GM15510 (cell line): Measurements from ENCODE around the gene CYP3A7.

Source experiments
- POLR2A ChIP-seq: IDR thresholded peaks from 3 replicates; pipeline ENCODE4 v1.6.1; 2011; ENCODE audit warnings: borderline replicate concordance; ENCODE audit not compliant: insufficient read length; ENCODE audit errors: extremely low read depth

CYP3A7 gene

DNA sequence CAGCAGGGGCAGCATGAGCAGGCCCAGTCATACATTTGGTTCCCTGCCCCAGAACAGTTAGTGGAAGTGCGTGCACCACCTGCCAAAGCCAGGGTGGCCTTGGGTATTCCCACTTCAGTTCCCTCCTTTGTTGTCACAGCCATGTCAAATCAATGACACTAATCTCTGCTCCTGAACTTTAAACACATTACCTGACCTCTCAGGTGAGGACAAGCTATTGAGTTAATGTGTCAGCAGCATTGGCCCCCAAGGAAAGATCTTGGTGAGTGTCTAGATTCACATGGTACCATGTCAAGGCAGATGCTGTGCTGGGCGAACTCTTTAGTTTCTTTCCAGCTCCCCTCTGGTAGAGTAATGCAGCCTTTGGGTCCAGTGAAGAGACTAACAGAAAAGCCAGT, 57.3 kb downstream of the CYP3A7 start:
- TF ChIP-seq POLR2A: no peak

DNA sequence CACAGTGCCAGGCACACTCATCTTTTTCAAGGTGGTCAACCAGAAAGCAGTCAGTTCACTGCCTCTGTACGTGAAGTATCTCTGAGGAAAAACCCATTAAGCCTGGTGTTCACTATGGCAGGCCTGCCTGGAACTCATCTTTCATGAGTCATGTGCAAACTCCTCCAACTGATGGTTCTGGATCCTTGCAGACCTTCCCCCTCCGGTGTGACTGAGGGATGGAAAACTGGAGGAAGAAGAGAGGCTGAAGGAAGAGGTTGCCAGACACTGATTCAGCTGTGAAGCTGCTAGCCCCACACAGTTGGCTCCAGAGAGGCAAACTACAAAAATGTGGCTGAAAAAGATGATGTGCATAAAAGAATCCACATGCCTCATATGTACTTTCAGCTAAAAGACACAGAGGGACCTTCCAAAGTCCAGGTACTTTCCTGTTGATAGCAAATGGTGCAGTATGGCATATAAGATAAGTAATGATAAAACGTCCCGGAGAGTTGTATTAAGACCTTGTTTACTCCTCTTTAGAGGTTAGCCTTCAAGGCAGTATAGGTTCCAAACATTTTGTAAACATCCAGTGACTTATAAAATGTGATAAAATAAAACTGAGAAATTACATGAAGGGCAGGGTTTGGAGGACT, 57.9 kb downstream of the CYP3A7 start:
- no peak for TF ChIP-seq POLR2A

DNA sequence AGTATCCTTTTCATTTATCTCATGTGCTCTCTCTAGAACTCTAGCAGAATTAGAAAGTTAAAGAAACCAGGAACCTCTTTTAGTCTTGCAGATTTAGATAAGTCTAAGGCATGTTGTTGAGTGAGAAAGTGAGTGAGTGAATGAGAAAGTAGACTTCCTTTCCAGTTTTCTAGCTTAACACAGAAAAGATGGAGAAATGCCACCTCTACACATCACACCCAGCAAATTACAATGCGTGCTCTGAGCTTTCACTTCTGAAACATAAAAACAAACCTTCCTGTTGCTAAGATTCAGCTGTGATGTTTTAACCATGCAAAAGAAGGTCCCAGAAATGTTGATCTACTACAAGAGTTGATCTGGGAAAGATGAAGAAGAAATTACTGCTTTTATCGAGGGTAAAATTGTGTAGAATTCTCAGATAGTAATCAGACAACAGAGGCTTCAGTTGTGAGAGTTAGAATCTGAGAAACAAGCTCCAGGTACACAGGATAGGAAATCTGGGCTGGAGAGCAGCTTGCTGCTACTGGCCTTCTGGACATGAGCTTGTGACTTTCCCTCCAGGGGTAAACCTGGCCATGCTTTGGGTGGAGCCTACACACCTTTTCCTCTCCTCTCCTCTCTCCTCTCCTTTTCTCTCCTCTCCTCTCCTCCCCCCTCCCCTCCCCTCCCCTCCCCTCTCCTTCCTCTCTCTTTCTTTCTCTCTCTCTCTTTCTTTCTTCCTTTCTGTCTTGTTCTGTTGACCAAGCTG, 59.8 kb downstream of the CYP3A7 start:
- TF ChIP-seq POLR2A: no peak

DNA sequence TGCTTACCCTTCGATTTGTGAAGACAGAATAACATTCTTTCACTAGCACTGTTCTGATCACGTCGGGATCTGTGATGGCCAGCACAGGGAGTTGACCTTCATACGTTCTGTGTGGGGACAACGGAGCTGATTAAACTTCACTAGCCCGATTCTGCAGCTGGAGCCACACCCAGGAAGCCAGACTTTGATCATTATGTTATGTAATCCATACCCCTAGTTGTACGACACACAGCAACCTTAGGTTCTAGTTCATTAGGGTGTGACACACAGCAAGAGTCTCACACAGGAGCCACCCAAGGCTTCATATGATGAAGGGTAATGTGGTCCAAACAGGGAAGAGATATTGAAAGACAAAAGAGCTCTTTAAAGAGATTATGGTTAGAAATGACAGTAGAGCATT, 62.4 kb downstream of the CYP3A7 start:
- no peak for TF ChIP-seq POLR2A

DNA sequence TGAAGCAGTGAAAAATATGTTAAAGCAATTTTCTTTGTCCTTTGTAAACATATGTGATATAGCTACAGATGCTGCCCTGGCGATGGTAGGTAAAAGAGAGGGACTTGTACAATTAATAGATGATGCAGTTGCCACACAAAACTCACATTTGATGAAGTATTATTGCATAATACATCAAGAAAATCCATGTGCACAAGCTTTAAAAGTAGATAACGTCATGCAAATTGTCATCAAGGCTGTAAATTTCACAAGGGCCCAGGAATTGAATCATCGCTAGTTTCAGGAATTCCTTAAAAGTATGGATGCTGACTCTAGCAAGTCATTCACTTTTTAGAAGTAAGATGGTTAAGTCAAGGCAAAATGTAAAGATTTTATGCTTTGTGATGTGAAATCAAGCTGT, 65.2 kb downstream of the CYP3A7 start:
- no peak for TF ChIP-seq POLR2A

GRCh38 chr7:99668541-99668940, 66.5 kb downstream of the CYP3A7 start:
- TF ChIP-seq POLR2A: no peak

DNA sequence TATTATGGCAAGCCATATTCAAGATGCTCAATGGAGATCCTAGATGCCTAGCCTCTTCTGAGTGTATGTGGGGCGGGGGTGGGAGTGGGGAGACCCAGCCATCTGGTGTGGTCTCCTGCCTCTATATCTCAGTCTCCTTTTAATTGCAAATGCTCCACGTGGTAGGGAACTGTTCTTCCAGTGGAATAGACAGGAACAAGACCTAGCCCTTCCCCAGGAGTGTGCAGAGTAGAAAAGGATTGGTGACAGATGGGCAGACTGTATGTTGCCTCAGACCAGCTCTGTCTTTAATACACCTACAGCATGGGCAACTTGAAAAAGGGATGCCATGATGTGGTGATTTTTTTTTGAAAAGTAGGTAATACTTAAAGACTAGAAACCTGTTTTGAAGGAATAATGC, 67.8 kb downstream of the CYP3A7 start:
- no peak for TF ChIP-seq POLR2A

GRCh38 chr7:99666013-99666395, 69.0 kb downstream of the CYP3A7 start:
- TF ChIP-seq POLR2A: no peak

- no peak for TF ChIP-seq POLR2A
Observed at GRCh38 chr7:99665312-99666012, 69.5 kb downstream of the CYP3A7 start.
